Epithelial cell of proximal tubule (primary cell): ENCODE results near the gene RPL38. TPM values are rescaled to one million over a fixed set of nuclear protein-coding genes. Genes with fewer than 3 reads are reported as not detected.

Source experiments
- DNase-seq: peaks from one replicate; pipeline ENCODE4 v3.0.0-alpha.2; 2011; ENCODE audit warnings: low read depth
- H3K4me3 ChIP-seq: 2 replicates; pipeline ENCODE4 v1.5.1; 2011; ENCODE audit warnings: low read depth, mild to moderate bottlenecking, low read length
- total RNA-seq: library from RNA; depleted of rRNA; stranded (reverse); fragments of >200 nt; gene quantifications from 2 replicates; pipeline ENCODE4 v1.2.3, GENCODE V29; 2015
- TF ChIP-seq, protein P1 (sequence below): conservative IDR thresholded peaks from 2 replicates; pipeline ENCODE4 v1.5.1; 2012; ENCODE audit warnings: low read depth, mild to moderate bottlenecking, low read length

The RPL38 gene
- total RNA-seq, 1 donor from 2014 or later: 617 TPM

DNA sequence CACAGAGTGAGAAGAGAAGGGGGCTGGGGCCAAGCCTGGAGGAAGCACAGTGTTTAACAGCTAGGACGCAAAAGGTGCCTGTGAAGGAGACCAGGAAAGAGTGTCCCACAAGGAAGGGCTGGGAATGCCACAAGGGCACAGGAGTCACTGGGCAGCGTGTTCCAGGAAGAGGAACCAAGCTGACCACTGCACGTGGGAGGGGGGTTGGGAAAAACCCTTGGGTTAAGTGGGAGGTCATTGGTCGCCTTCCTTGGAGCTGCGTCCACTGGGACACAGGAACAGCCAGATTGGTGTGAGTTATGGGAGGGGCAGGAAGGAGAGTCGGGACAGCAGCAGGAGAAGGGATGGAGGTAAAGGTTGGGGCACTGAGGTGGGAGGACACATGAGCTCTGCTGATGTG, 22.8 kb downstream of the RPL38 start:
- no peak for DNase-seq
- H3K4me3 ChIP-seq: no peak overlapping the region
- TF ChIP-seq, protein P1, sequence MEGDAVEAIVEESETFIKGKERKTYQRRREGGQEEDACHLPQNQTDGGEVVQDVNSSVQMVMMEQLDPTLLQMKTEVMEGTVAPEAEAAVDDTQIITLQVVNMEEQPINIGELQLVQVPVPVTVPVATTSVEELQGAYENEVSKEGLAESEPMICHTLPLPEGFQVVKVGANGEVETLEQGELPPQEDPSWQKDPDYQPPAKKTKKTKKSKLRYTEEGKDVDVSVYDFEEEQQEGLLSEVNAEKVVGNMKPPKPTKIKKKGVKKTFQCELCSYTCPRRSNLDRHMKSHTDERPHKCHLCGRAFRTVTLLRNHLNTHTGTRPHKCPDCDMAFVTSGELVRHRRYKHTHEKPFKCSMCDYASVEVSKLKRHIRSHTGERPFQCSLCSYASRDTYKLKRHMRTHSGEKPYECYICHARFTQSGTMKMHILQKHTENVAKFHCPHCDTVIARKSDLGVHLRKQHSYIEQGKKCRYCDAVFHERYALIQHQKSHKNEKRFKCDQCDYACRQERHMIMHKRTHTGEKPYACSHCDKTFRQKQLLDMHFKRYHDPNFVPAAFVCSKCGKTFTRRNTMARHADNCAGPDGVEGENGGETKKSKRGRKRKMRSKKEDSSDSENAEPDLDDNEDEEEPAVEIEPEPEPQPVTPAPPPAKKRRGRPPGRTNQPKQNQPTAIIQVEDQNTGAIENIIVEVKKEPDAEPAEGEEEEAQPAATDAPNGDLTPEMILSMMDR: no peak

DNA sequence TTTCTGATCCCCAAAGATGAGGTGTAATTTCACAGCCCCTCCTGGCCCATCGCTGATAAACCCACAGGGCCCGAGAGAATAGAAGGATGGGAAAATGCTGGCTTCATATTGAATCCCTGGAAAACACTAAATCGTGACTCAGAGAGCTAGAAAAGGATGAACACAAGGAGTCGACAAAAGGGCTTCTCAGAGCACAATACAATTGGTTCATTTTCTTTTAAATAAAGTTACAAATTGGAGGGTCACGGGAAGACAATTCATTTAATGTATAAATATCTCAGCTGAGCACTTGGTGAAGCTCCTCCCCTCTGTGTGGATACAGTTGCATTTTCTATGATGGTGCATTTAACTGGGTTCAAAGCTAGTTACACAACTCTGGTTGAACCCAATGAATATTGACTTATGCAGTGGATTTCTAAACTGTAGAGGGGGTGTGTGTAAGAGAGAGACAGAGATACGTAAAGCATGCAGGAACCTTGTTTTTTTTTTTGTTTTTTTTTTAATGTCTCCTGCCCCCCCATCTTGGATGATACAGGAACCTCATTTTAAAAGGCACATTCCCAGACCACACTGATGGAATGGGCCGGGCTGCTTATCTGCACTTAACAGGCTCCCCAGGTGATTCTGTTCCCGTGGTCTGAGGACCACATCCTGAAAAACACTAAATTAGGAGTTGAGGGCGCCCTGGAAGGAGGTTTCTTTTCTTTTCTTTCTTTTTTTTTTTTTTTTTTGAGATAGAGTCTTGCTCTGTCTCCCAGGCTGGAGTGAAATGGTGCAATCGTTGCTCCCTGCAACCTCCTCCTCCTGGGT, 24.0 kb downstream of the RPL38 start:
- TF ChIP-seq, protein P1: no peak
- no peak overlapping the region for H3K4me3 ChIP-seq
- DNase-seq: no peak

DNA sequence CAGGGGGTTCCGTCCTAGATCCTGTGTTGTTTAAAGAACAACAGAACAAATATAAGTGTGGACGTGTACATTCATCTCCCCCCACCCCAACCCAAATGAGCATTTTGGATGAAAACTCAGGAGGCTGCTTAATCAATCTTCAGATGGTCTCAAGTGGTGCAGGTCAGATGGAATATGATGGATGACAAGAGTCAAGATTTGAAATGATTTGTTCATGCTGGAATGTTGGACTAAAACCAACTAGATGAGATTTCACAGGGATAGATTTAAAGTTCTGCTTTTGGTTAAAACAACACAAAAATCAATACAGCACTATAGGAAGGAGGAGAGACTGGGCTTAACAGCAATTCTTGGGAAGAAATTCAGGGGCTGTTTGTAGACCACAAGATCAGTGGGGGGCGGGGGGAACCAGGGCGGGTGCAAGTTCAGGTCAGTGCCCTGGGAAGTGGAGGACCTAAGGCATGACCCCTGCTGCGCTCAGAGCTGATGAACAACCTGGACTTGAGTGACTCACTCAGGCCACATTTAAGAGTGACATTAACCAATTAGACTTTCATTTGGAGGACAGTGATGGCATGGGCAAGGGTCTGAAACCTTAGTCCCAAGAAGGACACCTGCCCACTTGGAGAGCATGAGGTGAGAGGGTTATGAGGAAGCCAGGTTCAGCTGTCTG, 25.0 kb downstream of the RPL38 start:
- H3K4me3 ChIP-seq: no peak overlapping the region
- DNase-seq: no peak
- TF ChIP-seq, protein P1: no peak

DNA sequence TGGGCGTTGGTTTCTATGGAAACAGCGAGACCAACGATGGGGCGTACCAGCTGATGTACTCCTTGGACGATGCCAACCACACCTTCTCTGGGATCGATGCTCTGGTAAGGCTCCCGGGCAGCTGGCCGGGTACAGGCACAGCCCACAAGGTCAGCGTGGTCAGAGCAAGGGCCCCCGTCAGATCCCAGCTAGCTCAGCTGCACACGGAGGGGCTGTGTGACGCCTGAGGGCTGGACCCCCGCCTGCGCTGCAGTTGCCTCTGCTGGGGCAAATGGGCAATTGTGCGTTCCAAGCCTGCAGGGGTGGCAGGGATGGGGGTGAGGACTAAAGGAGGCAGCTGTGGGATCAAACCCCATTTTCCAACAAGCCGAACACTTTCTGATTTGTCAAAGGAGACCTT, 27.4 kb downstream of the RPL38 start:
- TF ChIP-seq, protein P1: no peak
- DNase-seq: no peak
- no peak overlapping the region for H3K4me3 ChIP-seq

DNA sequence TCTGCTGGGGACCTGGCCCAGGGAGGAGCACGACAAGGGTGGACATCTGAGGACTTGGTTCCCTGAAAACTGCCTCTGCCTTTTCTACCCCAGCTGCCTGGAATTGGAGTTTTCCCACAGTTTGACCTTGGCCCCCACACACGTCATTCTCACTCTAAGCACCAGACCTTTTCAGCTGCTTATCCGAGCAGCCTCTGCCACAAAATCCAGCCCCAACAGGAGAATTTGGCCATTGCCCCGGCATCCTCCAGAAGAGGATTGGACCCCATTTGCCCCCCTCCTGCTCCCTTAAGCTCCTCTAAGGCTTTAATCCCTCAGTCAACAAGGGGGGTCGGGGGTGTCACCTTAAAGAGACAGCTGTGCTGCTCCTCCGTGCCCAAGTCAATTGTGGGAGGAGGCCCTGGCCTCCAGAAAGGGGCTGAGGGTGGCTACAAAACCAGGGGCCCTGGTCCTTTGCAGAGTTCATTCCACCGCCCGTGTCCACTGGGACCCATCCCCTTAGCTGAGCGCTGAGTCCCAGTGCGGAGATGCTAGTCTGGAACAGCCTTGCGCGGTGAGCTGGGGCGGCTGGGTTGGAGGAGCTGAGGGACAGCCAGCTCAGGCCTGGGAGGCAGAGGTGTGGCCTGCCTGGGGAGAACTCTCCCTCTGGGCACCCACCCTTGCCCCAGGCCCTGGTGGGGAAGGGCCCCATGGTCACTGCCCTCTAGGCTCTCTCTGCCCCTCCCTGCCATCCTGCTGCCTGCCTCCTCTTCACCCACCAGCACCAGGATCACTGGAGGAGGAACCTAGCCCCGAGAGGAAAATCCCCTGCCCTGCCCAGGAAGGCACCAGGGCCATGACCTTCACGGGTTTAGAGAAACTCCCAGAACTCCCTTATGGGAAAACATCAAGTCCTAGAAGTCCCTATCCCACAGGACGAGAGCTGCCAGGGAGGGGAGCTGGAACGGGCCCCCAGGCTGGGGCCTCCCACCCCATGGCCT, 28.7 kb downstream of the RPL38 start:
- TF ChIP-seq, protein P1: no peak
- DNase-seq: no peak
- H3K4me3 ChIP-seq: no peak overlapping the region

DNA sequence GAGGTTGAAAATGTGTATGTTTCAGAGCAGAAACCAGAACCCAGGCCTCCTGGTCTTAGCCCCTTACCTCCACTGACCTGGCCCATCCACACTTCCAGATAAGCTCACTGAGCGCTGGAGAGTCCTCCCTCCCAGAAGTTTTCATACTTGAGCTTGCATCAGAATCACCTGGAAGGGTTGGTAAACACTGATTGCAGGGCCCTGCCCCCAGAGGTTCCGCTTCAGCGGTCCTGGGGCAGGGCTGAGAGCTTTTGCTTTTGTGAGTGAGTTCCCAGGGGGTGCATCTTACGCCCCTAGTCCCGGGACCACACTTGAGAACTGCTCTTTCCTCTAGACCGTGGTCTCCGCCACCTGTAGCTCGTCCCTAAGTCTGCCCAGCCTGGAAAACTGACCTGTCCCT, 30.5 kb downstream of the RPL38 start:
- DNase-seq: no peak
- TF ChIP-seq, protein P1: no peak
- H3K4me3 ChIP-seq: no peak overlapping the region
